ENCODE data around the gene GMDS.

GMDS gene

DNA sequence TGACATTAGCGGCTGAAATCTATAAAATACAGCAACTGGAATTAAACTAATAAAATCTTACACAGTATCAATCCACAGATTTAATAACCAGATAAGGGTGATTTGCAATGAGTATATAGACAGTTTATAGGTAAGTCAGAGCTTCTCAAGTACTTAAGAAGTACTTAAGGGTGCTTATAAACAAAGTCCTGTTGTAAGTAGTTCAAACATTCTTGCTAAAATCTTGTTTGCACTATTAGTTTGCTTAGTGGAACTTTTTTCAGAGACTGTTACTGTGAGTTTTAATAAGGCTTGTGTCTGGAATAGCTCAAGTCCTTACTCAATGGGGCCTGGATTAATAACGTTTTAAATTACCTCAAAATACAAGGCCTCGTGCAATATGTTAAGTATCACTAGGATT, 240.5 kb downstream of the GMDS start:
- no peaks in the 10 kb centered on the region for H3K4me1 ChIP-seq (ENCODE audit: low read depth, poor library complexity, severe bottlenecking)
- H3K4me3 ChIP-seq (IDR thresholded peaks at IDR 0.05; ENCODE audit: insufficient read depth, low read depth, low read length), result no peak overlapping the region
- no peaks in the 10 kb centered on the region for H4K20me1 ChIP-seq (ENCODE audit: insufficient read depth)
- no peak overlapping the region for H2AFZ ChIP-seq (ENCODE audit: low read depth)
- no peaks in the 10 kb centered on the region for H3K27me3 ChIP-seq (ENCODE audit: insufficient read depth, low read depth)
- no peak overlapping the region for H3K27ac ChIP-seq
- no peaks in the 10 kb centered on the region for H3K79me2 ChIP-seq (ENCODE audit: insufficient read depth, low read depth)
- no peak overlapping the region for H3K9ac ChIP-seq
- no peak overlapping the region for H3K4me2 ChIP-seq
- no peaks in the 10 kb centered on the region for H3K36me3 ChIP-seq (ENCODE audit: insufficient read depth)
- TF ChIP-seq, protein P1, sequence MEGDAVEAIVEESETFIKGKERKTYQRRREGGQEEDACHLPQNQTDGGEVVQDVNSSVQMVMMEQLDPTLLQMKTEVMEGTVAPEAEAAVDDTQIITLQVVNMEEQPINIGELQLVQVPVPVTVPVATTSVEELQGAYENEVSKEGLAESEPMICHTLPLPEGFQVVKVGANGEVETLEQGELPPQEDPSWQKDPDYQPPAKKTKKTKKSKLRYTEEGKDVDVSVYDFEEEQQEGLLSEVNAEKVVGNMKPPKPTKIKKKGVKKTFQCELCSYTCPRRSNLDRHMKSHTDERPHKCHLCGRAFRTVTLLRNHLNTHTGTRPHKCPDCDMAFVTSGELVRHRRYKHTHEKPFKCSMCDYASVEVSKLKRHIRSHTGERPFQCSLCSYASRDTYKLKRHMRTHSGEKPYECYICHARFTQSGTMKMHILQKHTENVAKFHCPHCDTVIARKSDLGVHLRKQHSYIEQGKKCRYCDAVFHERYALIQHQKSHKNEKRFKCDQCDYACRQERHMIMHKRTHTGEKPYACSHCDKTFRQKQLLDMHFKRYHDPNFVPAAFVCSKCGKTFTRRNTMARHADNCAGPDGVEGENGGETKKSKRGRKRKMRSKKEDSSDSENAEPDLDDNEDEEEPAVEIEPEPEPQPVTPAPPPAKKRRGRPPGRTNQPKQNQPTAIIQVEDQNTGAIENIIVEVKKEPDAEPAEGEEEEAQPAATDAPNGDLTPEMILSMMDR (conservative IDR thresholded peaks at IDR 0.05; ENCODE audit: low read depth, low read length), result no peak

- H3K27me3 ChIP-seq (ENCODE audit: insufficient read depth, low read depth), result no peaks in the 10 kb centered on the region
- H2AFZ ChIP-seq (ENCODE audit: low read depth), result no peak overlapping the region
- H3K4me3 ChIP-seq (IDR thresholded peaks at IDR 0.05; ENCODE audit: insufficient read depth, low read depth, low read length), result no peak overlapping the region
- H3K36me3 ChIP-seq (ENCODE audit: insufficient read depth), result no peaks in the 10 kb centered on the region
- no peak overlapping the region for H3K27ac ChIP-seq
- H3K9ac ChIP-seq, result no peak overlapping the region
- no peak overlapping the region for H3K4me2 ChIP-seq
- H3K79me2 ChIP-seq (ENCODE audit: insufficient read depth, low read depth), result no peaks in the 10 kb centered on the region
- H3K4me1 ChIP-seq (ENCODE audit: low read depth, poor library complexity, severe bottlenecking), result no peaks in the 10 kb centered on the region
- H4K20me1 ChIP-seq (ENCODE audit: insufficient read depth), result no peaks in the 10 kb centered on the region
- TF ChIP-seq, protein P1 (conservative IDR thresholded peaks at IDR 0.05; ENCODE audit: low read depth, low read length), result no peak
Measured at GRCh38 chr6:2000962-2001361, 244.4 kb downstream of the GMDS start.

GRCh38 chr6:1997702-1998101, 247.7 kb downstream of the GMDS start:
- H3K4me1 ChIP-seq (ENCODE audit: low read depth, poor library complexity, severe bottlenecking), result peaks cover 14% of the 10 kb centered on the region
- no peaks in the 10 kb centered on the region for H4K20me1 ChIP-seq (ENCODE audit: insufficient read depth)
- no peak overlapping the region for H3K4me2 ChIP-seq
- H3K27me3 ChIP-seq (ENCODE audit: insufficient read depth, low read depth), result no peaks in the 10 kb centered on the region
- H3K9ac ChIP-seq, result no peak overlapping the region
- H3K27ac ChIP-seq, result no peak overlapping the region
- no peaks in the 10 kb centered on the region for H3K79me2 ChIP-seq (ENCODE audit: insufficient read depth, low read depth)
- H3K36me3 ChIP-seq (ENCODE audit: insufficient read depth), result no peaks in the 10 kb centered on the region
- no peak overlapping the region for H3K4me3 ChIP-seq (IDR thresholded peaks at IDR 0.05; ENCODE audit: insufficient read depth, low read depth, low read length)
- TF ChIP-seq, protein P1 (conservative IDR thresholded peaks at IDR 0.05; ENCODE audit: low read depth, low read length), result no peak
- H2AFZ ChIP-seq (ENCODE audit: low read depth), result no peak overlapping the region

DNA sequence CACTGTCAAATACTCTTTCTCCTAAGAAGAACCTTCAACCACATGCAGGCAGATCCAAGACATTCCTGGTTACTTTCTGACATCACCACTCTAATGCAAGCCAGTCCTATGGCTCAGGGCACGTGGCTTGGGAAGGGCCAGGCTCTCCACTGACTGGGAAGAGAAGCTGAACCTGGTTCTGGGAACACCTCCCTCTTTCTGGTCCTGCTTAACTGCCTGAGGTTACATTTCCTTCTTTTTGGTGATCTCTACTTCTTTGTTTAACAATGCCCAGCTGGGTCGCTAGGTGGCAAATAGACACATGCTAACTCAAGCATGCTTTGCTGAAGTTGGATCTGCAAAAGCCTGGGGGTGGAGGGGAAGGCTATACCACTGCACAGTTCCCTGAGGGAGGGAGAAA, 249.8 kb downstream of the GMDS start:
- H2AFZ ChIP-seq (ENCODE audit: low read depth), result no peak overlapping the region
- no peak overlapping the region for H3K9ac ChIP-seq
- TF ChIP-seq, protein P1 (conservative IDR thresholded peaks at IDR 0.05; ENCODE audit: low read depth, low read length), result no peak
- no peaks in the 10 kb centered on the region for H3K79me2 ChIP-seq (ENCODE audit: insufficient read depth, low read depth)
- H3K27ac ChIP-seq, result no peak overlapping the region
- no peaks in the 10 kb centered on the region for H3K36me3 ChIP-seq (ENCODE audit: insufficient read depth)
- no peak overlapping the region for H3K4me2 ChIP-seq
- no peaks in the 10 kb centered on the region for H4K20me1 ChIP-seq (ENCODE audit: insufficient read depth)
- H3K27me3 ChIP-seq (ENCODE audit: insufficient read depth, low read depth), result no peaks in the 10 kb centered on the region
- H3K4me1 ChIP-seq (ENCODE audit: low read depth, poor library complexity, severe bottlenecking), result peaks cover 15% of the 10 kb centered on the region
- H3K4me3 ChIP-seq (IDR thresholded peaks at IDR 0.05; ENCODE audit: insufficient read depth, low read depth, low read length), result no peak overlapping the region

Measured in KMS-11 (cell line).